K562 (cell line): ENCODE results near the gene RPS19BP1. TPM values are rescaled to one million over a fixed set of nuclear protein-coding genes. Genes with fewer than 3 reads are reported as not detected.

Source experiments
- ATAC-seq: fragments of 200-7000 bp; cut with Tn5 transposase; 3 replicates; pipeline ENCODE4 v1.9.1; 2020; ENCODE audit warnings: moderate library complexity
- BruUV-seq: library from RNA; stranded (reverse); fragments of 400-500 nt; replicated peaks from 2 replicates; lab custom pipeline; 2021; lab: Mats Ljungman, UMichigan
- CTCF ChIA-PET: fragments of 300-600 bp; formaldehyde crosslinking; extraction: SDS; loops from one replicate; lab custom pipeline; 2021; ENCODE audit warnings: low intra/inter-chr PET ratio; lab: Yijun Ruan, JAX
- POLR2A ChIA-PET: fragments of 300-600, 350-650 bp; sonication (Branson Sonifier 250); formaldehyde crosslinking; extraction: SDS; loops from one replicate; lab custom pipeline; 2021; ENCODE audit warnings: antibody characterized with exemption, inconsistent platforms; lab: Yijun Ruan, JAX
- DNase-seq, 4 experiments: peaks; one replicate each; pipeline versions ENCODE4 v3.0.0 to v3.0.0-alpha.2; 2011 to 2018; ENCODE audit warnings: low spot score in 3 of 4, mixed read lengths in 3 of 4; ENCODE audit errors: extremely low read depth in 1 of 4
- FAIRE-seq: peaks from 2 replicates; lab custom pipeline; 2011; peaks lifted over from hg19 to GRCh38; lab: Jason Lieb, UNC
- H2AFZ ChIP-seq: 2 replicates; pipeline ENCODE4 v1.6.0; 2011; ENCODE audit warnings: low read depth, low read length, control low read depth, inconsistent platforms
- H3K27ac ChIP-seq: fragments of 200-600 bp; 3 replicates; pipeline ENCODE4 v1.8.0; 2011; ENCODE audit warnings: low read depth, mild to moderate bottlenecking, control low read depth, inconsistent platforms, low read length, moderate library complexity, mixed read lengths; ENCODE audit errors: extremely low read depth
- H3K27me3 ChIP-seq, 2 experiments: fragments of 300-600 bp in 1 of 2; 2 replicates in 1 of 2; 3 replicates in 1 of 2; pipeline versions ENCODE4 v1.6.0 to v1.8.0; 2011; ENCODE audit warnings: inconsistent platforms in 2 of 2, low read length in 2 of 2, mild to moderate bottlenecking in 1 of 2, mixed read lengths in 1 of 2, moderate library complexity in 1 of 2; ENCODE audit not compliant: control insufficient read depth in 2 of 2, insufficient read depth in 2 of 2
- H3K36me3 ChIP-seq: fragments of 300-600 bp; 3 replicates; pipeline ENCODE4 v1.8.0; 2011; ENCODE audit warnings: mild to moderate bottlenecking, low read length, inconsistent platforms; ENCODE audit not compliant: control insufficient read depth, insufficient read depth
- H3K4me1 ChIP-seq, 2 experiments: fragments of 200-600 bp in 1 of 2; replicated peaks in 1 of 2; 2 replicates in 1 of 2; 3 replicates in 1 of 2; pipeline versions ENCODE4 v1.5.1 to v1.8.0; 2011; ENCODE audit warnings: inconsistent platforms in 2 of 2, low read length in 2 of 2, mild to moderate bottlenecking in 1 of 2, mixed read lengths in 1 of 2, moderate library complexity in 1 of 2; ENCODE audit not compliant: control insufficient read depth in 2 of 2, insufficient read depth in 2 of 2
- H3K4me2 ChIP-seq: 2 replicates; pipeline ENCODE4 v1.6.1; 2011; ENCODE audit warnings: low read length, control low read depth, inconsistent platforms, mixed read lengths; ENCODE audit not compliant: insufficient read depth
- H3K4me3 ChIP-seq: fragments of 200-600 bp; sonication (generic), shearing (Covaris generic); 2 replicates; pipeline ENCODE4 v1.5.1; 2016; ENCODE audit warnings: control low read depth, inconsistent platforms
- H3K79me2 ChIP-seq: fragments of 200-600 bp; 3 replicates; pipeline ENCODE4 v1.8.0; 2011; ENCODE audit warnings: low read length, inconsistent platforms; ENCODE audit not compliant: control insufficient read depth, insufficient read depth
- H3K9ac ChIP-seq, 2 experiments: 2 replicates each; pipeline versions ENCODE4 v1.6.0 to v1.6.1; 2011; ENCODE audit warnings: low read depth in 2 of 2, low read length in 2 of 2, control low read depth in 1 of 2, inconsistent platforms in 1 of 2, mild to moderate bottlenecking in 1 of 2, mixed read lengths in 1 of 2; ENCODE audit not compliant: insufficient read depth in 1 of 2
- H3K9me1 ChIP-seq: one replicate; pipeline ENCODE4 v1.6.0; 2011; ENCODE audit warnings: inconsistent platforms, mild to moderate bottlenecking, low read length, moderate library complexity; ENCODE audit not compliant: control insufficient read depth, insufficient read depth
- H3K9me3 ChIP-seq: replicated peaks from 2 replicates; pipeline ENCODE4 v1.5.1; 2011; ENCODE audit warnings: low read depth, low read length, inconsistent platforms; ENCODE audit not compliant: control insufficient read depth, insufficient read depth
- H4K20me1 ChIP-seq: replicated peaks from 2 replicates; pipeline ENCODE4 v1.6.1; 2011; ENCODE audit warnings: low read length, inconsistent platforms, mixed read lengths; ENCODE audit not compliant: control insufficient read depth, insufficient read depth
- ADNP ChIP-seq: fragments of 200-800 bp; sonication (Bioruptor generic); IDR thresholded peaks from 2 replicates; pipeline ENCODE4 v1.6.1; 2016; ENCODE audit warnings: missing genetic modification characterization, missing compliant biosample characterization
- BCOR ChIP-seq: fragments of 450-650 bp; IDR thresholded peaks from 2 replicates; pipeline ENCODE4 v1.6.1; 2016
- BHLHE40 ChIP-seq: IDR thresholded peaks from 2 replicates; pipeline ENCODE4 v1.6.1; 2011; ENCODE audit warnings: low read length, improper control_type of control experiment
- KDM1A ChIP-seq, 2 experiments: fragments of 450-650 bp; IDR thresholded peaks; 2 replicates each; pipeline ENCODE4 v1.6.1; 2016; ENCODE audit warnings: mild to moderate bottlenecking in 2 of 2
- KHSRP ChIP-seq: fragments of 450-650 bp; IDR thresholded peaks from 2 replicates; pipeline ENCODE4 v1.6.1; 2017
- NFYB ChIP-seq: IDR thresholded peaks from 2 replicates; pipeline ENCODE4 v1.6.1; 2011; ENCODE audit warnings: mild to moderate bottlenecking, moderate library complexity; ENCODE audit not compliant: insufficient read length; ENCODE audit errors: extremely low read depth
- RBM25 ChIP-seq: fragments of 200-400 bp; formaldehyde crosslinking; IDR thresholded peaks from 2 replicates; pipeline ENCODE4 v1.6.1; 2018; ENCODE audit warnings: low read length, low read depth, moderate library complexity; ENCODE audit not compliant: severe bottlenecking
- RBM34 ChIP-seq: fragments of 200-400 bp; formaldehyde crosslinking; IDR thresholded peaks from 2 replicates; pipeline ENCODE4 v1.6.1; 2018; ENCODE audit warnings: low read length, borderline replicate concordance; ENCODE audit not compliant: insufficient read depth
- RCOR1 ChIP-seq, 2 experiments: IDR thresholded peaks; 2 replicates each; pipeline ENCODE4 v1.6.1; 2012; ENCODE audit warnings: low read depth in 2 of 2, low read length in 2 of 2, borderline replicate concordance in 1 of 2, improper control_type of control experiment in 1 of 2
- SMARCA5 ChIP-seq: fragments of 450-650 bp; IDR thresholded peaks from 2 replicates; pipeline ENCODE4 v1.6.1; 2016
- ZNF830 ChIP-seq: fragments of 250-450 bp; sonication (Bioruptor Pico); IDR thresholded peaks from 2 replicates; pipeline ENCODE4 v1.5.0; 2021; ENCODE audit warnings: mild to moderate bottlenecking
- WGBS: fragments of 100-300 bp; shearing (Covaris generic); methylation state at CpG from one replicate; pipeline ENCODE4 v1.1.6; 2016; ENCODE audit warnings: low coverage, mixed read lengths; ENCODE audit not compliant: insufficient coverage; ENCODE audit errors: missing lambda C conversion rate; 5-methylcytosine and 5-hydroxymethylcytosine counted together
- in situ Hi-C: fragments of 300-500 bp; cut with MboI; formaldehyde crosslinking; loops from 4 replicates; pipeline ENCODE4 v1.15.0; 2018; ENCODE audit warnings: inconsistent platforms, mixed read lengths
- intact Hi-C: fragments of 100-400 bp; cut with micrococcal nuclease; formaldehyde crosslinking; loops from 2 replicates; pipeline ENCODE4 v1.14.2; 2022
- polyA plus RNA-seq, 8 experiments: library from polyadenylated mRNA; depleted of rRNA in 4 of 8; stranded (reverse) in 5 of 8; unstranded in 3 of 8; fragments of >200 nt; fragmentation: Nextera tagmentation in 2 of 8; fragmentation: Illumina TruSeq in 1 of 8; extraction: Ambion mirVana in 2 of 8; extraction: Trizol in 1 of 8; gene quantifications; 2 replicates each; pipeline versions ENCODE4 v1.2.1 to v1.2.3, GENCODE V29; 2011 to 2014; ENCODE audit warnings: inconsistent platforms in 1 of 8, missing spikeins in 1 of 8
- total RNA-seq, 7 experiments: library from RNA; depleted of rRNA in 6 of 7; stranded (reverse); fragments of >200 nt in 6 of 7; fragmentation: Illumina TruSeq in 2 of 7; extraction: Trizol in 2 of 7; gene quantifications; 2 replicates each; pipeline versions ENCODE4 v1.2.1 to v1.2.3, GENCODE V29; 2011 to 2021; ENCODE audit warnings: low replicate concordance in 1 of 7

Gene RPS19BP1
- total and polyA plus RNA-seq, 9 of the 15 experiments (the other 6 are each of a cell fraction or from before 2014, with no cell fraction given), result 3.0 to 223 (median 84.3) TPM

DNA sequence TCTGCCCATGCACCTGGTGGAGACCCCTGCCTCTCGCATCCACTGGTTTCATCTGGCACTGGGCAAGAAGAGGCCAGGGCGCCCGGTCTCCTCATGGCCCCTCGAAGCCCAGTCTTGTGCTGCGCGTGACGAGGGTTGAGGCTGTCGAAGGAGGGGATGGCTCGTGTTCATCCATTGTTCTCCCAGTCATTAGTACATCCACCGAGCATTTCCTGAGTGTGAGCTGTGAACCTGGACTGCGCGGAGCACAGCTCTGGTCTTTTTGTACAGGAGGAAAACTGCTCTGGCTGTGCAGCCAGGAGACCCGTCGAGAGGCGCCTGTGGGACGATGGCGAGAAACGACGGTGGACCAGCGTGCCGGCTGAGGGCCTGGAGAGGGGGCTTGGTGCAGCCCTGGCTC, 44.8 kb upstream of the RPS19BP1 start (continued):
- TF ChIP-seq ZNF830, result no peak

DNA sequence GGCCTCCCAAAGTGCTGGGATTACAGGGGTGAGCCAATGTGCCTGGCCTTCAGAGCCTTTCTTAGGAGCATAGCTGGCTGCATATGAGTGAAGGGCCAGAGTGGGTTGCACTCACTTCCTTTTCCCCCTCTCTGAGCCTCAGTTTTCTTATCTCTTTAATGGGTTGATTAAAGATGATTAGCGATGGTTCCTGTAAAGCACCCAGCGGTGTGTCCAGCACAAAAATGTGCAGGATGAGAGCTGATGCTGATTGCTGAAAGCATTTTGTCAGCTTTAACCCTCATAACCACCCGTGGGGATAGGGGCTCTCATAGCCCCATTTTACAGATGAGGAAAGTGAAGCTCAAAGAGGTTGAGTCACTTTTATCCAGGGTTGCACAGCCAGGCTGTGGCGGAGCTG, 43.5 kb upstream of the RPS19BP1 start:
- Histone ChIP-seq H3K4me1 (peaks cover 12 to 23% of the 10 kb centered on the region in 2 experiments; a peak in 4 of 5 replicates), H3K9me1 (no peaks in the 10 kb centered on the region), H3K27me3 (no peaks in the 10 kb centered on the region), H3K9me3 (no peaks in the 10 kb centered on the region), H4K20me1 (no peaks in the 10 kb centered on the region), H3K4me3 (no peak overlapping the region), H3K36me3 (no peaks in the 10 kb centered on the region), H3K9ac (no peak overlapping the region), H3K4me2 (no peak overlapping the region), H3K79me2 (no peaks in the 10 kb centered on the region), H2AFZ (no peak overlapping the region), H3K27ac (no peak overlapping the region)
- WGBS, result 78% methylated on average over 4 of the region's 4 CpGs
- ChIA-PET POLR2A (interaction anchor here (0.7 to 1.1 kb wide), 2 partner anchors 146 to 375 kb away, joined by 3 to 5 read pairs; no protein-coding TSS in a partner anchor), CTCF (no interaction called here)
- BruUV-seq, result no TSS peak
- DNase-seq, result no peak
- intact Hi-C loops, result no loop called here
- in situ Hi-C loops, result no loop called here
- no peak for TF ChIP-seq NFYB
- TF ChIP-seq SMARCA5, result 0 out of 2 replicates have a peak, but pooled peaks have one; percentile 24
- TF ChIP-seq ADNP (tag), result peak; percentile 85
- peak; percentile 47 to 58; a peak in 3 of 4 replicates for TF ChIP-seq KDM1A (IDR thresholded peaks at IDR 0.05)
- TF ChIP-seq BCOR, result peak; percentile 90
- no peak for TF ChIP-seq KHSRP
- TF ChIP-seq BHLHE40, result no peak
- TF ChIP-seq RCOR1 (IDR thresholded peaks at IDR 0.05; ENCODE audit: borderline replicate concordance in 1 of 2, low read depth in 2 of 2, low read length in 2 of 2), result 0 out of 4 replicates have a peak, but pooled peaks of 1 of the 2 experiments have one; percentile 5
- TF ChIP-seq RBM25, result peak; percentile 81
- no peak for TF ChIP-seq RBM34
- ATAC-seq, result no peak
- no peak for FAIRE-seq
